Immature natural killer cell (primary cell): Measurements from ENCODE around the gene PRXL2B. TPM values are rescaled to one million over a fixed set of nuclear protein-coding genes. Genes with fewer than 3 reads are reported as not detected.

Experiments used
- DNase-seq, 3 donors: peaks; one replicate each; pipeline ENCODE4 v3.0.0; 2022; ENCODE audit warnings: mixed read lengths in 1 of 3
- H3K27ac Mint-ChIP-seq, 6 donors: one replicate each; pipeline ENCODE4 v1.8.0; 2020; ENCODE audit warnings: mixed read lengths in 6 of 6, mild to moderate bottlenecking in 5 of 6, inconsistent platforms in 4 of 6, moderate library complexity in 3 of 6
- H3K27me3 Mint-ChIP-seq, 3 donors: one replicate each; pipeline ENCODE4 v1.8.0; 2020 to 2021; ENCODE audit warnings: low read depth in 3 of 3, mild to moderate bottlenecking in 3 of 3, mixed read lengths in 3 of 3, moderate library complexity in 3 of 3, inconsistent platforms in 1 of 3
- H3K36me3 Mint-ChIP-seq, 3 donors: one replicate each; pipeline ENCODE4 v1.8.0; 2020; ENCODE audit warnings: mixed read lengths in 3 of 3, inconsistent platforms in 2 of 3, mild to moderate bottlenecking in 2 of 3
- H3K4me1 Mint-ChIP-seq, 2 donors: one replicate each; pipeline ENCODE4 v1.8.0; 2020; ENCODE audit warnings: inconsistent platforms in 2 of 2, mild to moderate bottlenecking in 2 of 2, mixed read lengths in 2 of 2, moderate library complexity in 1 of 2
- H3K4me3 Mint-ChIP-seq, 5 donors: one replicate each; pipeline ENCODE4 v1.8.0; 2020; ENCODE audit warnings: mild to moderate bottlenecking in 5 of 5, mixed read lengths in 5 of 5, inconsistent platforms in 3 of 5, moderate library complexity in 3 of 5
- H3K9me3 Mint-ChIP-seq, 6 donors: one replicate each; pipeline ENCODE4 v1.8.0; 2020; ENCODE audit warnings: mild to moderate bottlenecking in 6 of 6, mixed read lengths in 6 of 6, inconsistent platforms in 4 of 6, moderate library complexity in 3 of 6
- polyA plus RNA-seq, 3 donors: library from polyadenylated mRNA; unstranded; fragments of 300-500 nt; fragmentation: Illumina TruSeq; gene quantifications; one replicate each; pipeline ENCODE4 v1.2.3, GENCODE V29; 2021

Gene PRXL2B
- 10 to 100 TPM; 10.0 to 17.1 (median 13.6) TPM for polyA plus RNA-seq

GRCh38 chr1:2586154-2587070 lies at the start of gene PRXL2B:
TSS of gene PRXL2B (plus strand) at chr1:2586777. CDS start at chr1:2586886, 109 bp downstream.
- Mint-ChIP-seq H3K27ac (peak within 1 kb of the TSS; percentile 91 to 98 (median 94)), H3K27me3 (peaks cover 2 to 5% (median 4%) of the 10 kb centered on the region in 3 donors), H3K9me3 (no peaks in the 10 kb centered on the region), H3K36me3 (no peaks in the 10 kb centered on the region), H3K4me1 (peaks cover 15 to 18% of the 10 kb centered on the region in 2 donors), H3K4me3 (peak within 1 kb of the TSS; percentile 89 to 94 (median 91))
- peak; percentile 94 to 96 (median 96) for DNase-seq

GRCh38 chr1:2537784-2538115 lies 48.8 kb upstream of the PRXL2B start:
- H3K4me1 Mint-ChIP-seq: peaks cover 8 to 9% of the 10 kb centered on the region in 2 donors
- H3K27me3 Mint-ChIP-seq: peaks cover 0 to 5% (median 3%) of the 10 kb centered on the region in 3 donors
- DNase-seq: no peak
- no peak overlapping the region for H3K4me3 Mint-ChIP-seq
- H3K9me3 Mint-ChIP-seq: no peaks in the 10 kb centered on the region
- no peaks in the 10 kb centered on the region for H3K36me3 Mint-ChIP-seq
- no peak overlapping the region for H3K27ac Mint-ChIP-seq

GRCh38 chr1:2538376-2538775 lies 48.2 kb upstream of the PRXL2B start:
- Mint-ChIP-seq H3K36me3 (no peaks in the 10 kb centered on the region), H3K27ac (peak overlapping the region in 1 of 6 donors; percentile 45), H3K4me1 (peaks cover 8 to 9% of the 10 kb centered on the region in 2 donors), H3K27me3 (peaks cover 0 to 5% (median 3%) of the 10 kb centered on the region in 3 donors), H3K9me3 (no peaks in the 10 kb centered on the region), H3K4me3 (no peak overlapping the region)
- DNase-seq: no peak

GRCh38 chr1:2538872-2539271 lies 47.7 kb upstream of the PRXL2B start:
- DNase-seq: no peak
- Mint-ChIP-seq H3K27me3 (peaks cover 0 to 4% (median 3%) of the 10 kb centered on the region in 3 donors), H3K4me3 (no peak overlapping the region), H3K4me1 (peaks cover 8 to 9% of the 10 kb centered on the region in 2 donors), H3K36me3 (no peaks in the 10 kb centered on the region), H3K9me3 (no peaks in the 10 kb centered on the region), H3K27ac (no peak overlapping the region)

- no peak overlapping the region for H3K27ac Mint-ChIP-seq
- H3K9me3 Mint-ChIP-seq: no peaks in the 10 kb centered on the region
- H3K27me3 Mint-ChIP-seq: peaks cover 0 to 3% (median 2%) of the 10 kb centered on the region in 3 donors
- no peak overlapping the region for H3K4me3 Mint-ChIP-seq
- H3K4me1 Mint-ChIP-seq: peaks cover 8 to 11% of the 10 kb centered on the region in 2 donors
- no peaks in the 10 kb centered on the region for H3K36me3 Mint-ChIP-seq
- DNase-seq: no peak
Observed at GRCh38 chr1:2539312-2539907, 47.2 kb upstream of the PRXL2B start.

- peaks cover 0 to 3% (median 0%) of the 10 kb centered on the region in 3 donors for H3K27me3 Mint-ChIP-seq
- H3K27ac Mint-ChIP-seq: no peak overlapping the region
- H3K4me3 Mint-ChIP-seq: no peak overlapping the region
- no peaks in the 10 kb centered on the region for H3K9me3 Mint-ChIP-seq
- H3K4me1 Mint-ChIP-seq: peaks cover 8 to 14% of the 10 kb centered on the region in 2 donors
- H3K36me3 Mint-ChIP-seq: no peaks in the 10 kb centered on the region
- no peak for DNase-seq
Observed at GRCh38 chr1:2540816-2541492, 45.6 kb upstream of the PRXL2B start.

GRCh38 chr1:2541619-2542245 lies 44.8 kb upstream of the PRXL2B start:
- Mint-ChIP-seq H3K4me1 (peaks cover 8 to 14% of the 10 kb centered on the region in 2 donors), H3K27me3 (peaks cover under 1 to 4% (median 1%) of the 10 kb centered on the region in 3 donors), H3K27ac (no peak overlapping the region), H3K36me3 (no peaks in the 10 kb centered on the region), H3K9me3 (no peaks in the 10 kb centered on the region), H3K4me3 (peak overlapping the region in 1 of 5 donors; percentile 18)
- DNase-seq: no peak

- Mint-ChIP-seq H3K27ac (no peak overlapping the region), H3K4me3 (no peak overlapping the region), H3K9me3 (no peaks in the 10 kb centered on the region), H3K4me1 (peaks cover 8 to 14% of the 10 kb centered on the region in 2 donors), H3K36me3 (no peaks in the 10 kb centered on the region), H3K27me3 (peaks cover 3 to 9% (median 5%) of the 10 kb centered on the region in 3 donors)
- DNase-seq: no peak
Observed at GRCh38 chr1:2542246-2542915, 44.2 kb upstream of the PRXL2B start.

- DNase-seq: peak; percentile 50 to 51 (median 50)
- Mint-ChIP-seq H3K4me3 (no peak overlapping the region), H3K9me3 (no peaks in the 10 kb centered on the region), H3K4me1 (peaks cover 11 to 22% of the 10 kb centered on the region in 2 donors), H3K36me3 (no peaks in the 10 kb centered on the region), H3K27me3 (peaks cover 4 to 18% (median 11%) of the 10 kb centered on the region in 3 donors), H3K27ac (no peak overlapping the region)
Observed at GRCh38 chr1:2543543-2544092, 43.0 kb upstream of the PRXL2B start.

- no peak overlapping the region for H3K4me3 Mint-ChIP-seq
- peaks cover 16 to 27% of the 10 kb centered on the region in 2 donors for H3K4me1 Mint-ChIP-seq
- H3K36me3 Mint-ChIP-seq: no peaks in the 10 kb centered on the region
- peak overlapping the region in 3 of 6 donors; percentile 21 to 30 (median 28) for H3K27ac Mint-ChIP-seq
- DNase-seq: no peak
- no peaks in the 10 kb centered on the region for H3K9me3 Mint-ChIP-seq
- peaks cover 6 to 21% (median 14%) of the 10 kb centered on the region in 3 donors for H3K27me3 Mint-ChIP-seq
Observed at GRCh38 chr1:2544093-2544874, 42.3 kb upstream of the PRXL2B start.

- H3K27me3 Mint-ChIP-seq: peaks cover 6 to 24% (median 14%) of the 10 kb centered on the region in 3 donors
- peak overlapping the region; percentile 29 to 86 (median 48) for H3K27ac Mint-ChIP-seq
- no peak for DNase-seq
- H3K4me1 Mint-ChIP-seq: peaks cover 16 to 30% of the 10 kb centered on the region in 2 donors
- H3K4me3 Mint-ChIP-seq: peak overlapping the region in 1 of 5 donors; percentile 55
- no peaks in the 10 kb centered on the region for H3K9me3 Mint-ChIP-seq
- H3K36me3 Mint-ChIP-seq: no peaks in the 10 kb centered on the region
Observed at GRCh38 chr1:2544875-2545640, 41.5 kb upstream of the PRXL2B start.
